Dermis microvascular lymphatic vessel endothelial cell (primary cell): ENCODE data around the gene SINHCAF. TPM values are rescaled to one million over a fixed set of nuclear protein-coding genes. Genes with fewer than 3 reads are reported as not detected.

Experiments
- DNase-seq, 2 donors: peaks; one replicate each; pipeline versions ENCODE4 v3.0.0 to v3.0.0-alpha.2; 2010; ENCODE audit warnings: low read depth in 2 of 2
- total RNA-seq: library from RNA; depleted of rRNA; stranded (reverse); fragments of >200 nt; gene quantifications from 2 replicates; pipeline ENCODE4 v1.2.1, GENCODE V29; 2014

Gene SINHCAF
- total RNA-seq, 1 donor from 2014 or later, result 43.0 TPM

DNA sequence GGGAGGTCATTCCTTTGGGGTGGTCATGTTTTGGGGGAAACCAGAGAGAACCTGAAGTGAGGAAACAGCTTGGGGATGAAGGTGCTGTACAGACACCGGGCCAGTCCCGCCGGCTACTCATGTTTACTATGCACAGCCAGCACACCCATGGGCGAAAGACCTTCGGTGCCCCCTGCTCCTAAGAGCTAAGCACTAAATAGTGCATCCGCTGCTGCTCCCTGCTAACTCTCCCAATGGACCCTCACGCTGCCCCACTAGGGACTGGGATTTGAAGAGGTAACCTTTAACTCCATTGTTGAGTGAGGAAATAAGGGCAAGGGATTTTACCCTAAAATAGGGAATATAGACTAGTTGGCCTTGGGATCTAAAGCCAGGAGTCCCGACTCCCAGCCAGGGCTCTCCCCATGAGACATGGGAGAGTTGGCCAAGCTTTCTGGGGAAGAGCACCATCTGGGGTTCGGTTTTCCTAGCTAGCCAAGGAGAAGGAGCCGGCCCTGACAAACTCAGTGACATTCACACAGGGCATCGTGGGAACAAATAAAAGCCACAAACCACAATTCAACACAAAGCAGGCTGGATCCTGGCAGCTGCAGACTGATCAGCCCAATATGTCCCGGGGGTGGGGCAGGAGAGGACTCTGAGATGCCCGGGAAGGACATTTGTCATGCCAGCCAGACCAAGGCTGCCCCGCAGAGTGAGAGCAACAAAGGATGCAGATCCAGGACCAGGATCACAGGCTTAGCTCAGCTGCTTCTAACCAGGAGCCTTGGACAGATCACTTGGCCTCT lies 91.7 kb downstream of the SINHCAF start:
- DNase-seq, result no peak

DNA sequence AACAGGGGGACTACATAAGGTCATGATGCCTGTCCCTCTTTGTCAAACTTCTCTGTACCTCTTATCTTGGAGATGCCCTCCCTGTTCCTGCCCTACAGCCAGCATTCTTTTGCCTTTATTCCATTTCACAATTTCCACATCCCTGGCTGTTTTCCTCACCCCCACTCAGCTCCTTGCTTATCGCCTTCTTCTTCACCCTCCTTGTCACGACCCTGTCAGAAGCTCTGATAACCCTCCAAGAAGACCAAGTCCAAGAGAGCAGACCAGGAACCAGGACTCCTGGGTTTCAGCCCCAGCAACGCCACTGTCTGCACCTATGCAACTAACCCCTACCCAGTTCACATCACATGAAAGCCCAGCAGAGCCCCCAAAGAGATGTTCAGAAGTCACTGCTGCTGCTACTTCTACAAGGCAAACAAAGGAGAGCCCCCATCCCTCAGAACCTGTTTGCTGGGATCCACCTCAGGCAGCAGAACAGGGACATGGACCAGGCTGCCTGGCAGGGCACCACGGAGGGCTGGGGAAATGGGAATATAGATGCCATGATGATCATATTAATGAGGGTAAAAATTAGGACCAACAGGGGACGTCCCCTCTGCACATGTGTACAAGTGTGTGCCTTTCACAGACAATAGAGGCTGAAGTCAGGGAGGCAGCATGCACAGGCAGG lies 92.8 kb downstream of the SINHCAF start:
- DNase-seq, result no peak

DNA sequence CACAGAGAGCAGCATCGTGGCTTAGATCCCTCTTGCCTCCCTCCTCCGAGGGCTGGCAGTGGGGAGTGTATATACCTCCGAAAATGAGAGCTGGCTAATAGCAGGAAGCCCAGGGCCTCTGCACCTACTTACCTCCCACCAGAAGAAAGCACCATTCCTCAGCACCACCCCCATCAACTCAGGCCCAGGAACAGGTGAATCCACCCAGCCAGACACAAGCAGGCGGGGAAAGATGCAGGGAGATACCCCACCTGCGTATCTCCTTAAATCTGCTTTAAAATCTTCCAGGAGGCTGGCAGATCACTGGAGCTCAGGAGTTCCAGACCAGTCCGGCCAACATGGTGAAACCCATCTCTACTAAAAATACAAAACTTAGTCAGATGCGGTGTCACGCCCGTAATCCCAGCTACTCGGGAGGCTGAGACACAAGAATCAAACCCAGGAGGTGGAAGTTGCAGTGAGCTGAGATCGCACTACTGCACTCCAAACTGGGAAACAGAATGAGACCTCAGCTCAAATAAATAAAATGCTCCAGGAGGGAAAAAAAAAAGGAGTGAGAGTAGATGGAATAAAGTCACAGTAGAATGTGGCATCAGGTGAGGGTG lies 93.5 kb downstream of the SINHCAF start:
- no peak for DNase-seq

DNA sequence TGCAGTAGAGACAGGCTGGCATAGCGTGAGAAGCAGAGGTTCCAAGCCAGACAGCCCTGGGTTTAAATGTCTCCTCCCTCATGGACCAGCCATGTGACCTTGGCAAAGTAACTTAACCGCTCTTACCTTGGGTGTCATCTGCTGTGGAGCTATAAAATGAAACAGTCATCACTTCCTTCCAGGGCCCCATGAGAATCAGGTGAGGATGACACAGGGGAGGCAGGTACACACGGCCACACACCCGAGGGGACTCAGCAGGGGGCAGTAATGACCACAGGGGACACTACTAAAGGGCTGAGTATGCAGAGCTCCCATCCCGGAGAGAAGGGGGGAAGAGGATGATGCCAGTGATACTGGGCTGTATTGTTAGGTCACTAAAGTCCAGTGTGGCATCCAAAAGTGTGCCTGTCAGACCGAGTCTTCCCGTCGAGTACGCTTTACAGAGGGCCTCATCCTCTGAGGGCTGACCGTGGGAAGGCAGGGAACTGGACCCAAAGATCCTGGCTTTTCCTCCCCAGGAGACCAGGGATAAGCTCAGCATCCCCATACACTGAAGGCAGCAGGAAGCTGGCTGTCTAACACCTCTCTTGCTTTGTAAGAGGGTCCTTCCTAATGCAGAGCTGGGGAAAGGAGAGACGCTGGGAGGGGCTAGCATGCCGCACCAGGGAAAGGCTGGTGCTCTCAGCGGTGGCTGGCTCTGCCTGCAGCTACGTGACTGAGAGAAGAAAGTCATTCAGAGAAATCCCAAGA lies 94.2 kb downstream of the SINHCAF start:
- no peak for DNase-seq
